ENCODE measurements around the gene TEAD1. TPM values are rescaled to one million over a fixed set of nuclear protein-coding genes. Genes with fewer than 3 reads are reported as not detected.

Gene TEAD1
- polyA plus RNA-seq, 1 experiment, result 79.2 TPM

DNA sequence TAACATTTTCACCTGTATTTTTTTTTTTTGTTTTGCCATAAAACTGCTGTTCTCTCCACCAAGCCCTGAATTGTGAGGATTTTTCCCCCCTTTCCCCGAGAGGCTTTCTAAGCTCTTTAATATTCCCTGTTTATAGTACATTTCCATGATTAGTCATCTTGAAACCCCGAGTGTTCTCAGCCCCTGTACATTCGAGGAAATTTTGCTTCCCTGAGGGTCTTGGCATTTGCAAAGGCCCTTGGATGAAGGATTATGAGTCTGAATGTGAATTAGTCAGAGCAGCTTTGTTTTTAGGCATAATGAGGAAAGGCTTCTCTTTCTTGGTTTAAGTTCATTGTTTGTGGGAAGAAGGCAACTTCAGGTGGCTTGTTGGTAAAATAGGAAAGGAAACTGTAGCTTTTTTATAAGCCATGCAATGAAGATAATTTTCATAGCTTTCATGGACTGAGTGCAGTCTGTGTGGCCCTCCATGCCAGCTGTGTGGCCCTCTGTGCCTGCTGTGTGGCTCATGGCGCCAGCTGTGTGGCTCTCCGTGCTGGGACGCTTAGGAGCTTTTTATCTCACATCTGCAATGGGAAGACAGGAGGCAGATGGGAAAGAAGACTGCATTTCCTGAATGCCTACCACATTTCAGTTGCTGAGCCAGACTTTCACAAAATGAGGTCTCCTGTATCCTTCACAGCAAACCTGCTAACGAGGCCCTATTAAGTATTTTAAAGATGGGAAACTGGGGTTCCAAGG is 129.0 kb downstream of the TEAD1 start:
- no peak overlapping the region for H3K4me3 ChIP-seq (ENCODE audit: low read depth, low read length)
- H3K36me3 ChIP-seq (ENCODE audit: control insufficient read depth, insufficient read depth, low read length), result no peaks in the 10 kb centered on the region; the same call in 1 of the 2 replicates
- DNase-seq (ENCODE audit: low read depth), result no peak
- ChIA-PET CTCF (interaction anchor here (0.5 kb wide), 1 partner anchor 473 kb away, joined by 3 read pairs; no protein-coding TSS in a partner anchor), POLR2A (no interaction called here)
- H3K27me3 ChIP-seq (ENCODE audit: control insufficient read depth, insufficient read depth, low read length), result no peaks in the 10 kb centered on the region
- TF ChIP-seq CTCF (IDR thresholded peaks at IDR 0.05; ENCODE audit: insufficient read depth, low read depth, low read length), result no peak

- POLR2A ChIA-PET, result no interaction called here
- H3K36me3 ChIP-seq (ENCODE audit: control insufficient read depth, insufficient read depth, low read length), result no peaks in the 10 kb centered on the region; the same call in 1 of the 2 replicates
- no peak for TF ChIP-seq CTCF (IDR thresholded peaks at IDR 0.05; ENCODE audit: insufficient read depth, low read depth, low read length)
- CTCF ChIA-PET, result interaction anchor here (0.7 kb wide), 1 partner anchor 273 kb away, joined by 4 read pairs; no protein-coding TSS in a partner anchor
- H3K27me3 ChIP-seq (ENCODE audit: control insufficient read depth, insufficient read depth, low read length), result no peaks in the 10 kb centered on the region
- no peak for DNase-seq (ENCODE audit: low read depth)
- no peak overlapping the region for H3K4me3 ChIP-seq (ENCODE audit: low read depth, low read length)
Measured at GRCh38 chr11:12806113-12806512, 131.9 kb downstream of the TEAD1 start.

- ChIA-PET POLR2A (no interaction called here), CTCF (interaction anchor here (0.6 kb wide), 2 partner anchors 114 to 160 kb away, joined by 3 read pairs; no protein-coding TSS in a partner anchor)
- Histone ChIP-seq H3K36me3 (ENCODE audit: control insufficient read depth, insufficient read depth, low read length) (no peaks in the 10 kb centered on the region; the same call in 1 of the 2 replicates), H3K4me3 (ENCODE audit: low read depth, low read length) (no peak overlapping the region), H3K27me3 (ENCODE audit: control insufficient read depth, insufficient read depth, low read length) (no peaks in the 10 kb centered on the region)
- DNase-seq (ENCODE audit: low read depth), result no peak
- no peak for TF ChIP-seq CTCF (IDR thresholded peaks at IDR 0.05; ENCODE audit: insufficient read depth, low read depth, low read length)
Measured at GRCh38 chr11:12807621-12808020, 133.4 kb downstream of the TEAD1 start.

- no peak for DNase-seq (ENCODE audit: low read depth)
- Histone ChIP-seq H3K36me3 (ENCODE audit: control insufficient read depth, insufficient read depth, low read length) (no peaks in the 10 kb centered on the region; the same call in 1 of the 2 replicates), H3K27me3 (ENCODE audit: control insufficient read depth, insufficient read depth, low read length) (no peaks in the 10 kb centered on the region), H3K4me3 (ENCODE audit: low read depth, low read length) (no peak overlapping the region)
- CTCF ChIA-PET, result interaction anchor here (1.5 to 1.6 kb wide), 3 partner anchors 10 to 478 kb away, joined by 4 to 7 read pairs (median 4); no protein-coding TSS in a partner anchor
- no peak for TF ChIP-seq CTCF (IDR thresholded peaks at IDR 0.05; ENCODE audit: insufficient read depth, low read depth, low read length)
- POLR2A ChIA-PET, result interaction anchor here (0.5 kb wide), 2 partner anchors 47 to 721 kb away, joined by 5 to 8 read pairs; no protein-coding TSS in a partner anchor
Measured at GRCh38 chr11:12808519-12808918, 134.3 kb downstream of the TEAD1 start.

GRCh38 chr11:12809364-12809763 is 135.1 kb downstream of the TEAD1 start:
- TF ChIP-seq CTCF (IDR thresholded peaks at IDR 0.05; ENCODE audit: insufficient read depth, low read depth, low read length), result no peak
- Histone ChIP-seq H3K36me3 (ENCODE audit: control insufficient read depth, insufficient read depth, low read length) (no peaks in the 10 kb centered on the region), H3K27me3 (ENCODE audit: control insufficient read depth, insufficient read depth, low read length) (no peaks in the 10 kb centered on the region), H3K4me3 (ENCODE audit: low read depth, low read length) (no peak overlapping the region)
- CTCF ChIA-PET, result interaction anchor here (1.5 to 1.6 kb wide), 3 partner anchors 9 to 478 kb away, joined by 4 to 7 read pairs (median 4); no protein-coding TSS in a partner anchor
- POLR2A ChIA-PET, result no interaction called here
- no peak for DNase-seq (ENCODE audit: low read depth)

Measured in BJ (cell line).